ENCODE data around the gene GNG2.

GNG2 gene

GRCh38 chr14:51856792-51857296 is 3.6 kb upstream of the GNG2 start:
- DNase-seq = no peak

DNA sequence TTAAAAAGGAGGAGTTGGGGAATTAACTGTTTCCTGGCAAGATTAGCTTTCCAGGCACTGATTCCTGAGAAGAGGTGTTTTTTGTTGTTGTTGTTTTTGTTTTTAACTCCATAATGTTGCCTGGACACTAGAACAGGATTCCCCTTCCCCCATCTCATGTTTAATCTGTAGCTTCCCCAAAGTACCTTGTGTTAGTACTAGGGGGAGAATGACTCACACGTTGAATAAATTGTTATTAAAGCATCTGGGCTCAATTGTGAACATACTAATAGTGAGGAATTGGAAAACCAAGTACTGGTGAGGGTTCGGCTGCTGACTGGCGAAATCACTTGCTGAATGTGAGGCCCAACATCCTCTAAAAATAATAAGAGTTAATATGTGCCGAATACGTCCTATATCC is 1.3 kb upstream of the GNG2 start:
- no peak for DNase-seq

DNA sequence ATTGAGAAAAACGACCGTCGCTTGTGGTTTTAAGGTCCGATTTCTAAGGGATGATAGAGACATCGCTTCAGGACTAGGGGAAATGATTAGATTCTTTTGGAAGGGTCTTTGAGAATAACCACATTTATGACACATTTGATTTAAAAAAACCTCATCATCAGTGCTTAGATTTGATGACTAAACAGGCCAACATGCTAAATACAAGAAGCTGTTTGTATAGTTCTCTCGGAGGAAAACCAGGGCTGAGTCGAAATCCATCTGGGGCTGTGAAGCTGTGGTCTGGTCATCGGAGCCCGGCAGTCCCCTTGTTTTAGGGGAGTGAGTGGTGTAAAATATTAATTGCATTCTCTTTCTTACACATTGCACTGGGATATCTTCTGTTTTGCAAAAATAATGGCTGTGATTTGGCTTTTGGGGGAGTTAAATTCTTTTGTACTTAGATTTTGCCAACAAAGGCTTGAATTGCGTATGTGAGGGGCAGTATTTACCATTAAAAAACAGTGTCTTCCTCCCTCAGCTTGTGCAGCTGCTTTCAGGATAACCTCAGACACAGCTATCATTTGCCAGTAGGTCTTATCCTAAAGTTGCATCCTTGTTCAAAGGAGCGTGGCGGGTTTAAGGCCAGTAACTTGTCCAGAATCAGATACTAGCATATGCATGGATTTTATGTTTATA is 550 bp downstream of the GNG2 start:
- no peak for DNase-seq

GRCh38 chr14:51862176-51862796 is 1.9 kb downstream of the GNG2 start:
- DNase-seq = no peak

- no peak for DNase-seq
Measured at GRCh38 chr14:51862860-51863259, 2.4 kb downstream of the GNG2 start.

DNA sequence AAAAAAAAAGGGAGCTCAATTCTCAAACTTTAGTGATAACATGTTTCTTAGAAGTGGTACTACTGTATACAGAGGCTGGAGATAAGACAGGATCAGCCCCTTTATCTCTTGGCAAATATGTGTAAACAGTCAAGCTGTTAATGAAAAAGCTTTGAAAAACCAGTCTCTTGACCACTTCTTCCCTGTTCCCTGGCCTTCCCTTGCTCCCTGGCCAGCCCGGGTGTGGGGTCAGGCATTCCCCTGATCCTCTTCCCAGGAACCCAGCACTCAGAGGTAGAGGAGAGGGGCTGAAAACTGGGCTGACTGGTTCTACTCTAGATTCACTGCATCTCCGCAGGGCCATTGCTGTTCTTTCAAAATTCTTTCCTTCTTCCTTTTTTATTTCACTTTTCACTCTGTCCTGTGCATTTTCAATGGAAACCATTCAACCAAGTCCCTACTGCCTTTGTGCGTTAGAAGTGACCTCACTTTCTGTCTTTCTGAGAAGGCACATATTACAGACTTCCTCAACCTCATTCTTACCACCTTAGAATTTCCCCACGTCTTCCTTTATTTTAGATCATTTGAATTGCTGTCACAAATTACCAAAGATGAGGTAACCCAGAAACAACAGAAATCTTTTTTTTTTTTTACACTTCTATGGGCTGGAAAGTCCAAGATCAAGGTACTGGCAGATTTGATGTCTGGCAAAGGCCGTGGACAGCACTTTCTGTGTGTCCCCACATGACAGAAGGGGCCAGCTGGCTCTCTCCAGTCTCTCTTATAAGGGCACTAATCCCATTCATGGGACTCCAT is 5.7 kb downstream of the GNG2 start:
- DNase-seq = no peak

DNA sequence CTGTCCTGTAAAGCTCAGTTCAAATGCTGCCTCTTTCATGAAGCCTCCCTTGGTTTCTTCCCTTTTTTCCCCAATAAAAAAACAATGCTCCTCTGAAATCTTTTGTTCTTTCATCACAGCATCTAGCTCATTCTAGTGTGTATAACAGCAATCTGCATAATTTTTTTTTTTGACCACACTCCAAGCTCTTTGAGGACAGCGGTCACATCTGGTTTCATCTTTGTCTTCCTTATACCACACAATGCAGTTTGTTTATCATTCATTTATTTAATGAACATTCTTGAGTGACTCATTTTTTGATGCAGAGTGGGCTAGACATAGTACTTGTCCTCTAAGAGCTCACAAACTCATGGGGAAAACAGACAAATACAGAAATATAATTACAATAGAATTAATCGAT is 7.3 kb downstream of the GNG2 start:
- DNase-seq = no peak

- DNase-seq = no peak
Measured at GRCh38 chr14:51868405-51868804, 8.0 kb downstream of the GNG2 start.

- DNase-seq = no peak
Measured at GRCh38 chr14:51869411-51870100, 9.1 kb downstream of the GNG2 start.

- DNase-seq = no peak
Measured at GRCh38 chr14:51870606-51871005, 10.2 kb downstream of the GNG2 start.

- DNase-seq = no peak
Measured at GRCh38 chr14:51871846-51872245, 11.4 kb downstream of the GNG2 start.

DNA sequence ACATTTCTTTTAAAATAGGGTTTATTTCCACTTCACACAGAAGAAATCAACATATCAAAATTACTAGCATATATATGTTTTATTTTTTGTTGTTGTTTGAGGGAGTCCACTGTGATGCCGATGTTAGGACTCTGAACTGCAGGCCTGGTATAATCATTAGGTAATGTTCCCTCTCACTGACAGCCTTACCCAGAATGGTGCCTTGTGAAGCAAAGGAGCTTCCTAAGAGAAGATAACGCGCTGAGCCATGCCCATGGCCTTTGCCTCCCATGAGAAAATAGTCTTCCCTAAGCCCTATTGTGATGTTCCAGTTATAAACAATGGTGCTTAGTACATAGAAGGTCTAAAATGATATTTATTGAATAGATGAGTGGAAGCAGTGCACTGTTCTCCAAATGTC is 12.0 kb downstream of the GNG2 start:
- DNase-seq = no peak

GRCh38 chr14:51873221-51873893 is 12.9 kb downstream of the GNG2 start:
- no peak for DNase-seq

- DNase-seq = no peak
Measured at GRCh38 chr14:51877810-51878209, 17.4 kb downstream of the GNG2 start.

- DNase-seq = no peak
Measured at GRCh38 chr14:51879170-51879569, 18.8 kb downstream of the GNG2 start.

DNA sequence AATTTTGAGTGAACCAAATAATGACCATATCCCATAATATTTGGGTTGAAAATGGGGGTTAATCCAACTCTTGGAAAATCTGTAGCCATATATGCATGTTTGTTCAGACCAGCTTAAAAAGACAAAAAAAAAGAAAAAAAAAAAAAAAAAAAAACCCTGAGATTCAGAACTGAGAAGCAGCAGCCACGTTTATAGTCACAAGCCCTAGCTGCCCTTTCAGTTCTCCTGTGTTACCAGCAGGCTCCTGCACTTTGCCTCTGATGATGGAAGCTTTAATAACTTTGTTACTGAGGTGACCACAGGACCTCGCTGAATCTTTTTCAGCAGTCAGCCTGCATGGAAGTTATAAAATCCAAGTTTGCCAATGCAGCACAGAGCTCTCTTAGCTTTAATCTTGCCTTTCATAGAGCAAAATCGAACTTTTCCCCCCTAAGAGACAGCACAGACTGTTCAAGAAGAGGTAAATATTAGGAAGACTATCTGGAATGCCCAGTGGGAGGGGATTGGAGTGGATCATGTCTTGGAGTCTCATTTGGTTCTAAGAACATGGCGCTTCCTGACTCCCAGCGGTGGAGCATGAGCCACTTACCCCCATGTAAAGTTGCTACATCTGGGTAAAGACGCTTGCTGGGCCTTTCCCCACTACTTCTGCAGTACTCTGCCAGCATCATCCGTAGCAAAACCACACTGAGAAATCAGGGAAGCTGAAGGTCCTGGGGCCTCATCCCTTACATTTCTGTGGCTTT is 20.6 kb downstream of the GNG2 start:
- DNase-seq = no peak

GRCh38 chr14:51881636-51882035 is 21.2 kb downstream of the GNG2 start:
- DNase-seq = no peak

- DNase-seq = no peak
Measured at GRCh38 chr14:51883232-51883631, 22.8 kb downstream of the GNG2 start.

DNA sequence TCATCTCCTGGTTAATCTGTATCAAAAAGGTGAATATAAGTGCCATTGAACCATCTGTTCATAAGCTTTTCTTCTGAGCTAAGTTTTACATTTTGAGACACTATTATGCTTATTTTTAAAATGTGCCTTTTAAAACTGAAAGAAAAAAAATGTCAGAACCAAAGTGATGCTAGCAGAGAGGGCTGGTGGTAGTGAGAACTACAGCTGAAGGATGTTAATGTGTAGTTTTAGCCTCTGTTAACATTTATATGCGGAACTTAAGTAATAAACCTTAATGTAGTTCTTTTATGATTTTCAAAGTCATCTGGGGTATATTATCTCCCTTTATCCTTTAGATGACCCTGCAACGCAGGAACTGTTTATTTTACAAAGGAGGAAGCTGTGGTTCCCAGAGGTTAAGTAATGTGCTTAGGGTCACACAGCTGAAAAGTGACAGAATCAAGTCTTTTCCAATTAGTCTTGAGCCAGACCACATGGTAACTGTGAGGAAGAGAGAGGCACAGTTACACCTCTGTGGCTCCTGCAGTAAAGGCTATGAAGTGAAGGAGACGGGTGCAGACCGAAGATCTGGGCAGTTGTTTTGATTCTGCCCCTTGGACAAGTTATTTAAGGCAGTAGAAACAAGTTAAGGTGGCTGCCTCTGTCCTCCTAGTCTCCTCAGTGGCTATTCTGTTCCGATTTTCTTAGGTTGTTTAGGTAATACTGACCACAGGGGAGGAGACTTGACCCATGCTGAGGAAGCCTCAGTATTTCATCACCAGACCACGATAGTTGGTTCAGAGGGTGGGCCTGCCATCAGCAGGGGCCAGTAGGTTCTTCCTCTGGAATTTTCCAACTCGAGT is 23.9 kb downstream of the GNG2 start:
- DNase-seq = no peak

DNA sequence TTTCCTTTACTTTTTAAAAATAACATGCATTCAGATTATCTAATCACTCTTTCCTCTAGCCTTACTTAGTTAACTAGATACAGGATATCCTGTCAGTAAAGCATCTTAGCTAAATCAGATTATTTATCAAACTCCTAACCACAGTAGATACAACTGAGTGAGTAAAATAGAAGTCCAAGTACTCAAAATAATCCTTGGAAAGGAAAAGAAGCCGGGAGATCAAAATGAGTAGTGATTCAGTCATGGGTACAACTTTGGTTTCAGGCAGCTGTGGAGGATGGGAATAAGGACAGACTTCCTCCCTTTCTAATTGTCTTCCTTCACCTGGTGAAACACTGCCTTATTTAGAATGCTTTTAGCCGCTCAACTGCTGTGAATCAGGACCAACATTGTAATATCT is 29.4 kb downstream of the GNG2 start:
- no peak for DNase-seq

GRCh38 chr14:51894250-51894649 is 33.8 kb downstream of the GNG2 start:
- no peak for DNase-seq

Data from right forelimb (tissue), 1 donor.